Chondrocyte (in vitro differentiated cells): Measurements from ENCODE around the gene CLEC19A. TPM values are rescaled to one million over a fixed set of nuclear protein-coding genes. Genes with fewer than 3 reads are reported as not detected.

Experiments used
- DNase-seq: peaks from one replicate; pipeline ENCODE4 v3.0.0; 2021; ENCODE audit warnings: mixed read lengths, low spot score
- H3K27ac Mint-ChIP-seq: one replicate; pipeline ENCODE4 v1.8.0; 2021; ENCODE audit warnings: mild to moderate bottlenecking, moderate library complexity, mixed read lengths; ENCODE audit not compliant: unreplicated experiment
- H3K27me3 Mint-ChIP-seq: 2 replicates; pipeline ENCODE4 v1.8.0; 2021; ENCODE audit warnings: low read depth, mixed read lengths
- H3K36me3 Mint-ChIP-seq: 2 replicates; pipeline ENCODE4 v1.8.0; 2021; ENCODE audit warnings: low read depth, mixed read lengths
- H3K4me1 Mint-ChIP-seq: 2 replicates; pipeline ENCODE4 v1.8.0; 2021; ENCODE audit warnings: low read depth, mild to moderate bottlenecking, mixed read lengths
- H3K4me3 Mint-ChIP-seq: one replicate; pipeline ENCODE4 v1.8.0; 2021; ENCODE audit warnings: mild to moderate bottlenecking, moderate library complexity, mixed read lengths; ENCODE audit not compliant: unreplicated experiment
- H3K9me3 Mint-ChIP-seq: 2 replicates; pipeline ENCODE4 v1.8.0; 2021; ENCODE audit warnings: low read depth, mixed read lengths
- CTCF ChIP-seq: fragments of 200-600 bp; sonication (generic); IDR thresholded peaks from 2 replicates; pipeline ENCODE4 v1.5.0; 2021; ENCODE audit warnings: antibody characterized with exemption, mild to moderate bottlenecking, moderate library complexity
- total RNA-seq: library from RNA; stranded (reverse); gene quantifications from 3 replicates; pipeline ENCODE4 v1.2.1, GENCODE V29; 2021

CLEC19A gene
- total RNA-seq, 1 donor from 2014 or later: not detected

- peaks cover 9% of the 10 kb centered on the region for H3K27me3 Mint-ChIP-seq
- no peak overlapping the region for H3K4me3 Mint-ChIP-seq
- H3K9me3 Mint-ChIP-seq: no peaks in the 10 kb centered on the region
- H3K27ac Mint-ChIP-seq: no peak overlapping the region
- TF ChIP-seq CTCF: no peak
- no peak for DNase-seq
- H3K4me1 Mint-ChIP-seq: no peaks in the 10 kb centered on the region
- H3K36me3 Mint-ChIP-seq: no peaks in the 10 kb centered on the region
Measured at GRCh38 chr16:19359556-19359955, 74.0 kb downstream of the CLEC19A start.

Other genes starting within 250 kb of the CLEC19A start
- gene COQ7, start 218.1 kb upstream of the CLEC19A start, total RNA-seq: 19.2 to 20.7 TPM (median 20.6 TPM) in 3 replicates
- gene ITPRIPL2, start 171.8 kb upstream of the CLEC19A start, total RNA-seq: 64.1 to 65.3 TPM (median 65.0 TPM) in 3 replicates
- 0.46 to 0.97 TPM (median 0.60 TPM) in 3 replicates for gene SYT17, start 117.5 kb upstream of the CLEC19A start, total RNA-seq
- not detected in 3 replicates for gene TMC5, start 132.2 kb downstream of the CLEC19A start, total RNA-seq
- 71.1 to 76.2 TPM (median 72.0 TPM) in 3 replicates for gene GDE1, start 236.4 kb downstream of the CLEC19A start, total RNA-seq
- gene CCP110, start 238.2 kb downstream of the CLEC19A start, total RNA-seq: 7.0 to 14.9 TPM (median 10.9 TPM) in 3 replicates